OCI-LY3 (cell line): Measurements from ENCODE around the gene TNFRSF8.

ENCODE experiments used
- H2AFZ ChIP-seq: fragments of 200-600, 300-600 bp; shearing (Covaris generic); 2 replicates; pipeline ENCODE4 v1.6.0; 2014; ENCODE audit warnings: antibody characterized with exemption, low read depth, low read length
- H3K27ac ChIP-seq: fragments of 200-600, 300-600 bp; sonication (generic); 2 replicates; pipeline ENCODE4 v1.5.1; 2014; ENCODE audit warnings: mild to moderate bottlenecking, low read length, moderate library complexity, mixed read lengths
- H3K27me3 ChIP-seq: fragments of 200-600, 300-600 bp; sonication (generic); 2 replicates; pipeline ENCODE4 v1.6.1; 2014; ENCODE audit warnings: low read depth, low read length, mixed read lengths
- H3K36me3 ChIP-seq: fragments of 200-600, 300-600 bp; sonication (generic); replicated peaks from 2 replicates; pipeline ENCODE3; 2014; ENCODE audit warnings: low read depth, low read length, mixed read lengths
- H3K4me1 ChIP-seq: fragments of 300-600, 200-600 bp; sonication (generic); 2 replicates; pipeline ENCODE4 v1.6.1; 2014; ENCODE audit warnings: low read length, mixed read lengths
- H3K4me2 ChIP-seq: fragments of 200-600, 300-600 bp; sonication (generic); 2 replicates; pipeline ENCODE4 v1.6.1; 2014; ENCODE audit warnings: low read length, mixed read lengths
- H3K4me3 ChIP-seq: fragments of 300-600, 200-600 bp; sonication (generic); 2 replicates; pipeline ENCODE4 v1.5.1; 2014; ENCODE audit warnings: antibody characterized with exemption, mild to moderate bottlenecking, low read length, moderate library complexity
- H3K79me2 ChIP-seq: fragments of 300-600, 200-600 bp; shearing (Covaris generic); 2 replicates; pipeline ENCODE4 v1.6.1; 2014; ENCODE audit warnings: mild to moderate bottlenecking, low read length, mixed read lengths
- H3K9ac ChIP-seq: fragments of 300-600, 200-600 bp; shearing (Covaris generic); 2 replicates; pipeline ENCODE4 v1.6.0; 2014; ENCODE audit warnings: mild to moderate bottlenecking, low read length, moderate library complexity
- H3K9me3 ChIP-seq: fragments of 200-600, 300-600 bp; shearing (Covaris generic); 2 replicates; pipeline ENCODE4 v1.6.1; 2014; ENCODE audit warnings: low read length, mixed read lengths; ENCODE audit not compliant: insufficient read depth
- H4K20me1 ChIP-seq: fragments of 200-600, 300-600 bp; sonication (generic); 2 replicates; pipeline ENCODE4 v1.6.1; 2016; ENCODE audit warnings: low read length, mixed read lengths; ENCODE audit not compliant: insufficient read depth
- CTCF ChIP-seq: fragments of 200-600, 300-600 bp; sonication (generic); IDR thresholded peaks from 2 replicates; pipeline ENCODE4 v1.5.1; 2014; ENCODE audit warnings: antibody characterized with exemption, low read length, low read depth
- EZH2phosphoT487 ChIP-seq: fragments of 200-600 bp; shearing (Covaris generic); IDR thresholded peaks from 2 replicates; pipeline ENCODE4 v1.6.1; 2018; ENCODE audit warnings: antibody characterized with exemption, mixed run types, low read depth

The TNFRSF8 gene

DNA sequence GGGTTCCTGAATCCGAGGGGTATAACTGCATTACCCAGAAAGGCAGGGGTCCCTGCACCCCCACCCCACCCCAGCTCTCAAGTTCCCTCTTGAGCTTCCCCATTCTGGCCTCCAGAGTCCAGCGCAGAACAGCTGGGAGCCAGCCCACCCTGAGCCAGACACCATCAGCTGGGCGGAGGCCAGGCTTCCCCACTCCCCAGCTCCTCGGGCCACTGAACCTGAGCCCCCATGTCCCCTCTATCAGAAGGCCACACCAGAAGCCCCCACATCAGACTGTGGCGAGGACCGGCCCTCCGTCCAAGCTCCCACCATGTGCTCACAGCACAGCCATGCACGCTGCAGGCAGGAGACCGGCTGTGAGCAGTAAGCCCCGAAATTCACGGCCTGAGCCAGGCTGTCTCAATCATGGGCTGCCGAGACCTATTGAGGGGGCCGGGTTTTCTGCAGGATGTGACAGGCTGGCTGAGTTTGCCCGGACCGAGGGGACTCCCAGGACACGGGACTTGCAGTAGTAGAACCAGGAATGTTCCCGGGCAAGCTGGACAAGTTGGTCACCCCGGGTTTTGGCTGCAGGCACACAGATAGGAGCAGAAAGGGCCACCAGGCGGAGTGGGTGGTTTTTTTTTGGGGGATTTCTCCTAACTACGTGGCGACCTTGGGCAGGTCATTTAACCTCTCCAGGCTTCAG is 78.2 kb downstream of the TNFRSF8 start:
- Histone ChIP-seq H3K9ac (no peak overlapping the region), H2AFZ (no peak overlapping the region), H3K4me1 (peaks cover 52% of the 10 kb centered on the region), H3K36me3 (no peaks in the 10 kb centered on the region), H3K27me3 (no peaks in the 10 kb centered on the region), H3K79me2 (no peaks in the 10 kb centered on the region), H3K4me3 (no peak overlapping the region), H4K20me1 (no peaks in the 10 kb centered on the region), H3K4me2 (no peak overlapping the region), H3K27ac (no peak overlapping the region), H3K9me3 (no peaks in the 10 kb centered on the region)
- no peak for TF ChIP-seq CTCF
- no peak for TF ChIP-seq EZH2phosphoT487

- H3K36me3 ChIP-seq: no peaks in the 10 kb centered on the region
- H3K27ac ChIP-seq: no peak overlapping the region
- H3K4me2 ChIP-seq: no peak overlapping the region
- peaks cover 55% of the 10 kb centered on the region for H3K4me1 ChIP-seq
- no peaks in the 10 kb centered on the region for H3K27me3 ChIP-seq
- no peaks in the 10 kb centered on the region for H3K79me2 ChIP-seq
- no peak overlapping the region for H2AFZ ChIP-seq
- H3K9ac ChIP-seq: no peak overlapping the region
- H3K4me3 ChIP-seq: no peak overlapping the region
- no peaks in the 10 kb centered on the region for H3K9me3 ChIP-seq
- no peak for TF ChIP-seq CTCF
- no peak for TF ChIP-seq EZH2phosphoT487
- H4K20me1 ChIP-seq: no peaks in the 10 kb centered on the region
Measured at GRCh38 chr1:12142141-12142823, 79.2 kb downstream of the TNFRSF8 start.

DNA sequence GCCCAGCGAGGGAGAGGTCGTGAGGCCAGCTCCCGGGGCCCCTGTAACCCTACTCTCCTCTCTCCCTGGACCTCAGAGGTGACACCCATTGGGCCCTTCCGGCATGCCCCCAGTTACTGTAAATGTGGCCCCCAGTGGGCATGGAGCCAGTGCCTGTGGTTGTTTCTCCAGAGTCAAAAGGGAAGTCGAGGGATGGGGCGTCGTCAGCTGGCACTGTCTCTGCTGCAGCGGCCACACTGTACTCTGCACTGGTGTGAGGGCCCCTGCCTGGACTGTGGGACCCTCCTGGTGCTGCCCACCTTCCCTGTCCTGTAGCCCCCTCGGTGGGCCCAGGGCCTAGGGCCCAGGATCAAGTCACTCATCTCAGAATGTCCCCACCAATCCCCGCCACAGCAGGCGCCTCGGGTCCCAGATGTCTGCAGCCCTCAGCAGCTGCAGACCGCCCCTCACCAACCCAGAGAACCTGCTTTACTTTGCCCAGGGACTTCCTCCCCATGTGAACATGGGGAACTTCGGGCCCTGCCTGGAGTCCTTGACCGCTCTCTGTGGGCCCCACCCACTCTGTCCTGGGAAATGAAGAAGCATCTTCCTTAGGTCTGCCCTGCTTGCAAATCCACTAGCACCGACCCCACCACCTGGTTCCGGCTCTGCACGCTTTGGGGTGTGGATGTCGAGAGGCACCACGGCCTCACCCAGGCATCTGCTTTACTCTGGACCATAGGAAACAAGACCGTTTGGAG is 80.0 kb downstream of the TNFRSF8 start:
- H2AFZ ChIP-seq: no peak overlapping the region
- no peaks in the 10 kb centered on the region for H3K27me3 ChIP-seq
- peak overlapping the region; percentile 75 for H3K27ac ChIP-seq
- peaks cover 53% of the 10 kb centered on the region for H3K4me1 ChIP-seq
- TF ChIP-seq EZH2phosphoT487 (no peak), CTCF (no peak)
- H4K20me1 ChIP-seq: no peaks in the 10 kb centered on the region
- H3K4me3 ChIP-seq: no peak overlapping the region; the same call in 1 of the 2 replicates
- no peaks in the 10 kb centered on the region for H3K36me3 ChIP-seq
- H3K9me3 ChIP-seq: no peaks in the 10 kb centered on the region
- peak overlapping the region; percentile 49; the same call in 1 of the 2 replicates for H3K9ac ChIP-seq
- peak overlapping the region; percentile 48 for H3K4me2 ChIP-seq
- H3K79me2 ChIP-seq: no peaks in the 10 kb centered on the region

GRCh38 chr1:12143631-12144155 is 80.6 kb downstream of the TNFRSF8 start:
- TF ChIP-seq CTCF (no peak), EZH2phosphoT487 (no peak)
- H3K4me2 ChIP-seq: peak overlapping the region; percentile 48
- H2AFZ ChIP-seq: no peak overlapping the region
- H3K79me2 ChIP-seq: no peaks in the 10 kb centered on the region
- no peaks in the 10 kb centered on the region for H3K9me3 ChIP-seq
- no peaks in the 10 kb centered on the region for H3K36me3 ChIP-seq
- H3K27me3 ChIP-seq: no peaks in the 10 kb centered on the region
- H3K4me3 ChIP-seq: no peak overlapping the region; the same call in 1 of the 2 replicates
- H3K4me1 ChIP-seq: peaks cover 53% of the 10 kb centered on the region
- peak overlapping the region; percentile 75 for H3K27ac ChIP-seq
- H3K9ac ChIP-seq: peak overlapping the region; percentile 49; the same call in 1 of the 2 replicates
- H4K20me1 ChIP-seq: no peaks in the 10 kb centered on the region
